ENCODE measurements around the gene LCK.

LCK gene

GRCh38 chr1:32250893-32251716, at the start of gene LCK:
LCK (plus strand) TSS chr1:32251265; CDS start chr1:32274330, 23,065 bp downstream.
- DNase-seq = no peak

DNA sequence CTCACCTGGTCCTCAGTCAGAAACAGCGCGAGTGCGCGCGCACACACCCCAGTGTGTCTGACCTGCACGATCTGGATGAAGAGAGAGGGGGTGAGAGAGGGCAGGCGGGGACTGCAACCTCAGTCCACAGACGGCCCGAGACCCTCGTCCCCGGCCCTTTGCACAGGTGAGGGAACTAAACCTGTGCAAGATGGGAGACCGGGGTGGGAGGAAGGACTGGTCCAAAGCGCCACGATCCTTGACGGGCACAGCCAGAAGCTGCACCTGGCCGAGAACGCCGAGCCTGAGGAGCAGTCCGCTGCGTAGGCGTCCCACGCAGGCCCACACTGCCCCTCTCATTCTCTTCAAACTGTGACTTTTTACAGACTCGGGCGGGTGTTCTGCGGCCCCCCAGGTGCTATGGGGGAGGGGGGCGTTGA, 46.1 kb upstream of the LCK start:
- no peak for DNase-seq

DNA sequence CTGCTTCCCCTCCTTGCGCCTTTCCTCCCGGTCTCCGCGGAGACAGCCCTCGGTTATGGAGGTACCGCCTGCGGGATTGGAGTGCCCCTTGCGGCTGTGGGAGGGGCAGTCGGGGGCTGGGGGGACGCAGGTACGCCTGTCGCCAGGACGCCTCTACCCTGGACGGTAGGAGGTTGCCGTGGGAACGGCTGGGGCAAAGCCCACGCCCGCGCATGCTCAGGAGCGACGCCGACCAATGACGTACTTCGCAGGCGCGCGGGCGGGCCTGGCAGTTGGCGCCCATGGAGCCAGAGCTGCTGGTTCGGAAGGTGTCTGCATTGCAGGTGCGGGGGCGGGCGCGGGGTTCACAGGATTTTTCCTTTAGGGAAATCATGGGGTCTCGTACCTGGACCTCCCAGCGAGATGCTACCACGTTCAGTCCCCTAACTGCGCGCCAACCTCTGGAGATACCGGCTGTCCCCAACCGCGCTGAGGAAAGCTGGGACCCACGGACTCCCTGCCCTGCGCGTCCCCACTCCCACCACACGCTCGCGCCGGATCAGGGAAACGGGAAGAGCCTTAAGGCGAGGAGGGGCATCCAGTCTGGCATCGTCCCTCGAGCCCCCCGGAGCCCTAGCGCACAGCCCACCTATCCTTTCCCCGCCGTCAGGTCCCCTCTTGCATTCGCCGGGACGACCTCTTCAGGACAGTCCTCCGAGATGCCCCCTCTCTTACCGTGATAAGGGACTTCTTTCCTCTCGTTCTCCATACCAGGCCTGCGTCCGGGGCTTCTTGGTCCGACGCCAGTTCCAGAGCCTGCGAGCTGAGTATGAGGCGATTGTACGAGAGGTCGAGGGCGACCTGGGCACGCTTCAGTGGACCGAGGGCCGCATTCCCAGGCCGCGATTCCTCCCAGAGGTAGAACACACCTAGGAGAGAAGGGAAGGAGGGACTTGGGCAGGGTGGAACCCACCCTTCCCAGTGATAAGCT, 45.4 kb upstream of the LCK start, which contains the start of gene IQCC:
Gene IQCC (plus strand): TSS at position 271 of the 970 bp plus-strand sequence. CDS start 11 bp downstream, at position 282.
- peak; percentile 96 for DNase-seq

GRCh38 chr1:32208469-32208868, 42.6 kb upstream of the LCK start:
- no peak for DNase-seq

- DNase-seq = peak; percentile 90
Observed at GRCh38 chr1:32208891-32209328, 42.2 kb upstream of the LCK start, which contains the start of gene DCDC2B. DCDC2B (plus strand) TSS chr1:32209089; CDS start chr1:32209094, 5 bp downstream.

- DNase-seq = peak; percentile 43
Observed at GRCh38 chr1:32215629-32216480, 35.2 kb upstream of the LCK start.

DNA sequence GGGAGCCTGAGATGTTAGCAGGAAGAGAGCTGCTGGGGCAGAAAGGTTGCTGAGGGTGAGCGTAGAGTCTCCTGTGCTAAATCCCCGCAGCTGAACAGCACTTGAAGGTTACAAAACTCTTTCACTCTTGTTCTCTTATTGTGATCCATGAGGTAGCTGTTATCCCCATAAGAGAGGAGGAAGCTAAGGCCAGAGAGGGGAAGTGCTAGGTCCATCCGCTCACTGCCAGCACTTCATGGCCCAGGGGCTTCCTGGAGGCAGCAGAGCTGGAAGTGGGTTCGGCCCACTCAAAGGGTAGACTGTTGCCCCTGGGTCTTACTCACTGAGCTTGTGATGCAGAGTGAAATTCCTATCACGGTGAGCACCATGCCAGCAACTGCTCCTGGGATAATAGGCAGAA, 34.5 kb upstream of the LCK start:
- DNase-seq = no peak

GRCh38 chr1:32219022-32219421, 32.0 kb upstream of the LCK start:
- DNase-seq = no peak

- no peak for DNase-seq
Observed at GRCh38 chr1:32220746-32221580, 30.1 kb upstream of the LCK start.

GRCh38 chr1:32221581-32221979, 29.5 kb upstream of the LCK start:
- DNase-seq = no peak

- DNase-seq = peak; percentile 95
Observed at GRCh38 chr1:32221980-32222755, 28.9 kb upstream of the LCK start, which contains the start of the genes EIF3I and TMEM234. EIF3I (plus strand) TSS chr1:32222407; CDS start chr1:32222442, 35 bp downstream. TMEM234 (minus strand) TSS chr1:32222353; CDS start chr1:32222322, 31 bp downstream.

DNA sequence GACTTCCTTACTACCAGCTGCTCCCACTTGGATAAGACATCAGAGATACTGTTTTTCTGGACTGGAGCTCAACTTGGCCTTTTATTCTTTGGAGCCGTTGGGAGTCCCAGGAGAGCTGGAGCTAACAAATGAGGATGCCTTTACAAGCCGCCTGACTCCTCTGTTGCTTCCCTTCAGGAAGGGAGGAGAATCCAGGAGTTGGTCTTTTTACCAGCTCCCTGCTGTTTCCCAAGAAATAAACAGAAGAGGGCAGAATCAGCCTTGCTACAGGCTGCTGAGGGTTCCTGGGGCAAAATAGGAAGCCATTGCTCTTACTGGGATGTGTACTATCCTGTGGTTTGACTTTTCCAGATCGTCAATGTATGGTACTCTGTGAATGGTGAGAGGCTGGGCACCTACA, 27.4 kb upstream of the LCK start:
- DNase-seq = no peak

DNA sequence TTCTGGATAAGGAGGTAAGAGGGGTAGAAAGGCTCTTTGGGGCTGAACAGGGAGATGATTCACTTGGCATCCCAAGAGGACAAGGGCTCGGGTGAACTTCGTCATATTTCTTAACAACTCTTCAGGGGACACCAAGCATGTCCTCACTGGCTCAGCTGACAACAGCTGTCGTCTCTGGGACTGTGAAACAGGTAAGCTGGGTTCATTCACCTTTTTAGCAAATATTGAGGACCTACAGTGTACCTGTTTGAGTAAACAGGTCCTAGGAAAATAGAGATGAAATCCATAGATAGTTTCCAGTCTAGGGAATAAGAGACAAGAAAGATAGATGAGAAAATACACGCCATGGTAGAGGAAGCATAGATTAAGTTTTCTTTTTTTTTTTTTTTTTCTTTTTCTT, 26.8 kb upstream of the LCK start:
- DNase-seq = no peak

DNA sequence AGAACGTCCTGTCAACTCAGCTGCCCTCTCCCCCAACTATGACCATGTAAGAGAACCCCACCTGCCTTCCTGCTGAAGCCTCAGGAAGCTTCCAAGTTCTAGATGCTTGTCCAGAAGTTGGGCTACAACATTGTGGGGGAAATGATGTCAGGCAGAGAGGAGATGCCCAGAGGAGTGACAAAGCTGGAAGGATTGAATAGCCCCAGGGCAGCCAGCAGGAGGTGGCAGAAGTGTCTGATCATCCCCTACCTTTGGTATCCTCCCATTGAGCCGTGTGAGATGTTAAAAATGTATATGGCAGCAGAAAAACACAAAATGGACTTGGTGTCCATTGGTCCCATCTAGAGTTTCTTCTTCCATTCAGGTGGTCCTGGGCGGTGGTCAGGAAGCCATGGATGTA, 22.3 kb upstream of the LCK start:
- DNase-seq = no peak

DNA sequence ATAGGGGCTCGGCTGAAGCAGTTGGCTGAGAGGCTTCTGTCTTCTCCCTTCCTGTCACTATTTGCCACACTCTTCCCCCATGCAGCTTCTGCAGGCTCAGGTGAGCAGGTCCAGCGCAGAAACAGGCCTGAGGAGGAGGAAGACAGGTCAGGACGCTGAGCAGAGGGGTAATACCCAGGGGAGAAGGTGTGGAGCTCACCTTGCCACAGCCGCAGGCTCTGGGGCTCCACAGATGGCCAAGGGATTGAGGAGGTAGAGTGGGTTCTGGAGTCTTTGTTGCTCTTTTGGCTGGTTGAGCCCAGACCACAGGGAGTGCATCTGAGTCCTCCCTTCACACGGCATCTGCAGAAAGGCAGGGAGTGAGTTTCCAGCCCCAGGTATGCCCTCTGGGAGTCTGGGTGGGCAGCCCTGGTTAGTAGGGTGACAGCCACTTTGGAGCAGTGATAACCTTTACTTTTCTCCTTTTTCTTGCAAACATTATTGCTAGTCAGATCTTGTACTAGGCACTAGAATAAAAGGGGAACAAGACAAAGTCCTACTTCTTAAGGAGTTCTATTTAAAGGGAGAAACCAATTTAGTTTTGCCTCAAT, 19.1 kb upstream of the LCK start:
- DNase-seq = no peak

- no peak for DNase-seq
Observed at GRCh38 chr1:32232558-32233304, 18.3 kb upstream of the LCK start.

DNA sequence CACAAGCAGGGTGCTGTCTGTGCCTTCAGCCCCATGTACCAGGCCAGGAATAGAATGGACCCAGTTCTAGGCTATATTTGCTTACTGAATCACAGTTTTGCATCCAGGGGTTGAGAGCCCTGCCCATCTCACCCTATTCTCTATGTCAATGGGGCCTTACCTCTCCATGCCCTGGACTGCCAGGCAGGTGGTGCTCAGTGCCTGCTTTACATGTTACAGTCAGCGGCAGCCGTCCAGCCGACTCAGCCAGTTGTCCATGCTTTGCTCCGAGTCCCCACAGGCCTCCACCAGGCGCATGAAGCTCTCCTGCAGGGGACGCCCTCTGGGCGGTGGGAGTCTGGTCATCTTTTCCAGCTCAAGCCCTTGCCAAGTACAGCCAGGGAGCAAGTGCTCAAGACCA, 16.3 kb upstream of the LCK start:
- DNase-seq = no peak

DNA sequence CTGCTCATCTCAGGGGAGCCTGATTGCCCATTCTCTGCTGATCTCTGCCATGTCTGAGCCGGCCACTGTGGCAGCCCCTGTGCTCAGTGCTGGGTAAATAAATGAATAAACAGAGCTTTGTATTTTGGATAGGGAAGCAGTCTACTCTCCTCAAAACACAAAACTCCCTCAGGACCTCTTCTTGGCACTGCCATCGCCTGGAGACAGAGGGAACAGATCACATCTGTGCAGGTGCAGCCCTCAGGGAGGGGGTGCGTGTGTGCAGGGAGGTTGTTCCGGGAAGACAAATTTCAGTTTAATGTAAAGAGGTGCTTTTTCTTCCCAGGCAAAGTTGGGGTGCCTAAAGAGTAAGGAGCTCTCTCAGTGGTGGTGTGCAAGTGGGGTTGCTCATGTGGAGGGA, 11.7 kb upstream of the LCK start:
- DNase-seq = peak; percentile 77

DNA sequence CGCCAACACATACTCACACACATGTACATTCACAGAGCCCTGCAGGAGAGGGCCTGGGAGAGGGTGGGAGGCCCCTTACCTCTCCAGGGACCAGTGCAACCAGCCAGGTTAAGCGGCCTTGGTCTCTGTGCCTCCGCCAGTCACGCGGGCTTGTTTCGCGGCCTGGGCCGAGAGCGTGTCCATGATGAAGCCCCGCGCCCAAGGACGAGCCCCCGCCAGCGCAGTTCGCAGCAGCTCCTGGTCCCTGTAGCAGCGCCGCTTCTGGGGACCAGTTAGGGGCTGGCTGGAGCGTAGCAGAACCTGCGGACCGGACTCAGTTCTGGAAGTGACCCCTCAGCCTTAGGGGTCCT, 11.3 kb upstream of the LCK start:
- peak; percentile 62 for DNase-seq
